Right atrium auricular region (tissue), 2 donors: ENCODE results near the gene ABITRAM. TPM values are rescaled to one million over a fixed set of nuclear protein-coding genes. Genes with fewer than 3 reads are reported as not detected.
"Not testable (repeated sequence)": the region's sequence is repeated elsewhere in the genome, so short reads cannot be mapped to it uniquely, and the experiment has no call there.

ENCODE experiments used
- DNase-seq: peaks from one replicate; pipeline ENCODE4 v3.0.0-alpha.2; 2019; ENCODE audit warnings: low spot score
- H3K27ac ChIP-seq, 2 donors: fragments of 200-600 bp; sonication (generic); 1 replicate in 1 of 2; 2 replicates in 1 of 2; pipeline ENCODE4 v1.5.1; 2016 to 2019
- H3K27me3 ChIP-seq, 2 donors: fragments of 200-600 bp; sonication (generic); one replicate each; pipeline versions ENCODE4 v1.5.1 to v1.6.0; 2017 to 2019
- H3K36me3 ChIP-seq: fragments of 200-600 bp; sonication (generic); one replicate; pipeline ENCODE4 v1.5.1; 2016
- H3K4me1 ChIP-seq, 2 donors: fragments of 200-600 bp; sonication (generic); one replicate each; pipeline versions ENCODE4 v1.5.1 to v1.6.0; 2017 to 2019
- H3K4me3 ChIP-seq, 2 donors: fragments of 200-600 bp; sonication (generic); 1 replicate in 1 of 2; 2 replicates in 1 of 2; pipeline ENCODE4 v1.5.1; 2017 to 2019; ENCODE audit warnings: mild to moderate bottlenecking in 1 of 2, moderate library complexity in 1 of 2
- H3K9me3 ChIP-seq, 2 donors: fragments of 200-600 bp; sonication (generic); one replicate each; pipeline ENCODE4 v1.5.1; 2019
- CTCF ChIP-seq, 2 donors: fragments of 200-600 bp; sonication (generic); IDR thresholded peaks; one replicate each; pipeline ENCODE4 v1.5.1; 2019; ENCODE audit warnings: antibody characterized with exemption in 2 of 2
- total RNA-seq, 2 donors: library from RNA; depleted of rRNA; stranded (reverse); fragments of >200 nt; gene quantifications; one replicate each; pipeline ENCODE4 v1.1.0, GENCODE V29; 2016

Gene ABITRAM
- total RNA-seq = 1 to 10 TPM; 6.1 to 7.3 TPM

GRCh38 chr9:108934323-108934893 is at the start of gene ABITRAM:
Gene ABITRAM (plus strand): TSS chr9:108934400. CDS start chr9:108934487, 87 bp downstream.
- Histone ChIP-seq H3K4me3 (peak within 1 kb of the TSS; percentile 78 to 79), H3K9me3 (no peaks in the 10 kb centered on the region), H3K27ac (peak within 1 kb of the TSS; percentile 87 to 91), H3K36me3 (peaks cover 6% of the 10 kb centered on the region), H3K4me1 (peaks cover 0 to 19% of the 10 kb centered on the region in 2 donors), H3K27me3 (no peaks in the 10 kb centered on the region)
- no peak for TF ChIP-seq CTCF (IDR thresholded peaks at IDR 0.05)
- DNase-seq = peak; percentile 78

- Histone ChIP-seq H3K36me3 (peaks cover 32% of the 10 kb centered on the region), H3K4me1 (peaks cover 0 to 14% of the 10 kb centered on the region in 2 donors), H3K4me3 (no peak overlapping the region), H3K27me3 (no peaks in the 10 kb centered on the region), H3K9me3 (peaks cover 0 to 6% of the 10 kb centered on the region in 2 donors), H3K27ac (no peak overlapping the region)
- DNase-seq = no peak
- no peak for TF ChIP-seq CTCF (IDR thresholded peaks at IDR 0.05)
These were observed 49.5 kb upstream of the ABITRAM start for GRCh38 chr9:108884701-108885100.

GRCh38 chr9:108885643-108886348 is 48.4 kb upstream of the ABITRAM start:
- Histone ChIP-seq H3K9me3 (peaks cover 0 to 6% of the 10 kb centered on the region in 2 donors), H3K4me1 (peaks cover 0 to 14% of the 10 kb centered on the region in 2 donors), H3K27ac (no peak overlapping the region), H3K36me3 (peaks cover 21% of the 10 kb centered on the region), H3K27me3 (no peaks in the 10 kb centered on the region), H3K4me3 (no peak overlapping the region)
- no peak for DNase-seq
- no peak for TF ChIP-seq CTCF (IDR thresholded peaks at IDR 0.05)

- not testable (repeated sequence) for H3K27me3 ChIP-seq, DNase-seq, H3K27ac ChIP-seq, H3K4me3 ChIP-seq, H3K9me3 ChIP-seq
- H3K36me3 ChIP-seq = peaks cover 21% of the 10 kb centered on the region
- peaks cover 0 to 14% of the 10 kb centered on the region in 2 donors for H3K4me1 ChIP-seq
These were observed 47.5 kb upstream of the ABITRAM start for GRCh38 chr9:108886594-108887271.

- no peak overlapping the region for H3K27ac ChIP-seq
- peaks cover 39% of the 10 kb centered on the region for H3K36me3 ChIP-seq
- H3K4me1 ChIP-seq = peaks cover 0 to 14% of the 10 kb centered on the region in 2 donors
- no peak for DNase-seq
- peak in 1 of 2 donors; percentile 43 for TF ChIP-seq CTCF (IDR thresholded peaks at IDR 0.05)
- H3K27me3 ChIP-seq = no peaks in the 10 kb centered on the region
- H3K9me3 ChIP-seq = peaks cover 0 to 6% of the 10 kb centered on the region in 2 donors
- no peak overlapping the region for H3K4me3 ChIP-seq
These were observed 44.5 kb upstream of the ABITRAM start for GRCh38 chr9:108889649-108890067.
